Measurements from ENCODE around the gene RND1. TPM values are rescaled to one million over a fixed set of nuclear protein-coding genes. Genes with fewer than 3 reads are reported as not detected.

RND1 gene
- total RNA-seq, 4 donors from 2014 or later = 1.8 TPM; not detected in 3

GRCh38 chr12:48901278-48901677 is 35.6 kb upstream of the RND1 start:
- no peak for DNase-seq (ENCODE audit: low spot score in 2 of 2)
- Histone ChIP-seq H3K4me1 (peaks cover 0 to 11% (median 2%) of the 10 kb centered on the region in 4 donors), H3K9me3 (no peaks in the 10 kb centered on the region), H3K36me3 (no peaks in the 10 kb centered on the region), H3K27ac (no peak overlapping the region), H3K4me3 (no peak overlapping the region), H3K27me3 (no peaks in the 10 kb centered on the region)
- 86 to 92% methylated on average over 2 of the region's 2 CpGs for WGBS, 2 donors
- no peak for TF ChIP-seq EP300 (IDR thresholded peaks at IDR 0.05)
- no peak for TF ChIP-seq POLR2A (IDR thresholded peaks at IDR 0.05)
- TF ChIP-seq CTCF (IDR thresholded peaks at IDR 0.05) = no peak

- Histone ChIP-seq H3K4me1 (peaks cover 0 to 11% (median 2%) of the 10 kb centered on the region in 4 donors), H3K27ac (no peak overlapping the region), H3K9me3 (no peaks in the 10 kb centered on the region), H3K27me3 (no peaks in the 10 kb centered on the region), H3K36me3 (no peaks in the 10 kb centered on the region), H3K4me3 (no peak overlapping the region)
- no peak for DNase-seq (ENCODE audit: low spot score in 2 of 2)
- WGBS, 2 donors = 64 to 72% methylated on average over 2 of the region's 2 CpGs
- TF ChIP-seq CTCF (IDR thresholded peaks at IDR 0.05) (no peak), POLR2A (IDR thresholded peaks at IDR 0.05) (no peak), EP300 (IDR thresholded peaks at IDR 0.05) (no peak)
These were observed 34.0 kb upstream of the RND1 start for GRCh38 chr12:48899651-48900050.

GRCh38 chr12:48894271-48894670 is 28.6 kb upstream of the RND1 start:
- Histone ChIP-seq H3K27ac (no peak overlapping the region), H3K9me3 (no peaks in the 10 kb centered on the region), H3K27me3 (peaks cover 0 to 19% of the 10 kb centered on the region in 2 donors), H3K36me3 (no peaks in the 10 kb centered on the region), H3K4me3 (no peak overlapping the region), H3K4me1 (peaks cover 0 to 10% (median 4%) of the 10 kb centered on the region in 4 donors)
- TF ChIP-seq POLR2A (IDR thresholded peaks at IDR 0.05) (no peak), EP300 (IDR thresholded peaks at IDR 0.05) (no peak), CTCF (IDR thresholded peaks at IDR 0.05) (no peak)
- no peak for DNase-seq (ENCODE audit: low spot score in 2 of 2)
- WGBS, 2 donors = 57% methylated on average over 1 of the region's 1 CpG

GRCh38 chr12:48890657-48891418 is 25.2 kb upstream of the RND1 start:
- no peak overlapping the region for H3K27ac ChIP-seq
- 3 to 7% methylated on average over 29 to 37 of the region's 37 CpGs for WGBS, 2 donors
- DNase-seq (ENCODE audit: low spot score in 2 of 2) = peak; percentile 52 to 73
- TF ChIP-seq CTCF (IDR thresholded peaks at IDR 0.05) (peak; percentile 84 to 92 (median 90)), EP300 (IDR thresholded peaks at IDR 0.05) (no peak), POLR2A (IDR thresholded peaks at IDR 0.05) (no peak)
- H3K4me3 ChIP-seq = peak overlapping the region in 2 of 4 donors; percentile 16 to 34
- no peaks in the 10 kb centered on the region for H3K36me3 ChIP-seq
- no peaks in the 10 kb centered on the region for H3K9me3 ChIP-seq
- H3K4me1 ChIP-seq = peaks cover 0 to 10% (median 4%) of the 10 kb centered on the region in 4 donors
- peaks cover 0 to 19% of the 10 kb centered on the region in 2 donors for H3K27me3 ChIP-seq

- Histone ChIP-seq H3K27ac (no peak overlapping the region), H3K4me1 (peaks cover 0 to 10% (median 4%) of the 10 kb centered on the region in 4 donors), H3K4me3 (no peak overlapping the region), H3K9me3 (no peaks in the 10 kb centered on the region), H3K27me3 (peaks cover 0 to 19% of the 10 kb centered on the region in 2 donors), H3K36me3 (no peaks in the 10 kb centered on the region)
- no peak for DNase-seq (ENCODE audit: low spot score in 2 of 2)
- TF ChIP-seq POLR2A (IDR thresholded peaks at IDR 0.05) = no peak
- no peak for TF ChIP-seq EP300 (IDR thresholded peaks at IDR 0.05)
- TF ChIP-seq CTCF (IDR thresholded peaks at IDR 0.05) = no peak
- whole genome bisulfite sequencing, 2 donors = 83 to 89% methylated on average over 3 of the region's 3 CpGs
These were observed 24.0 kb upstream of the RND1 start for GRCh38 chr12:48889679-48890078.

Measured in tibial nerve (tissue), 4 donors.